Stimulated activated CD4-positive, alpha-beta T cell treated with anti-CD3 and anti-CD28 coated beads, Interleukin-1b, Interleukin-23, amount 100 ng/mL, for 4 hours (primary cell): ENCODE data around the gene PLA2G4D.
"Not testable (repeated sequence)": the region's sequence is repeated elsewhere in the genome, so short reads cannot be mapped to it uniquely, and the experiment has no call there.

Source experiments
- DNase-seq, 2 donors: peaks; one replicate each; pipeline ENCODE4 v3.0.0-alpha.2; 2020; ENCODE audit warnings: low read depth in 2 of 2

Gene PLA2G4D

DNA sequence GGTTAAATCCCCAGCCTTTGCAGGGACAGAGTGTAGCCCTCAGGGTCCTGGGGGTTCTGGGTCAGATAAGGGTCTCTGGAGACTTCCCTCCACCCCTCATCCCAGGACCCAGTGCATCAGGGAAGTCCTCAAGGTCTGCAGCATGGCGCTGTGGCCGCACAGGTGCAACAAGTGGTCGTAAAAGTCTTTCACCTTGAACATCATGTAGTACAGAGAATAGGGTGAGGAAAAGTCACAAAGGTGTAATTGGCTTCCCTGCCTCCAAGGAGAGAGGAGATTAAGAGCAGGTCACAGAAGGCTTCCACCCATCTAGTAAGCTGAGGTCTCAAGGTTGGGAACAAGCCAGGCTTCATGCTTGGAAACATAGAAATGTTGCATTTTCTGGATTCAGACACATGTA lies 29.2 kb upstream of the PLA2G4D start:
- DNase-seq = no peak

DNA sequence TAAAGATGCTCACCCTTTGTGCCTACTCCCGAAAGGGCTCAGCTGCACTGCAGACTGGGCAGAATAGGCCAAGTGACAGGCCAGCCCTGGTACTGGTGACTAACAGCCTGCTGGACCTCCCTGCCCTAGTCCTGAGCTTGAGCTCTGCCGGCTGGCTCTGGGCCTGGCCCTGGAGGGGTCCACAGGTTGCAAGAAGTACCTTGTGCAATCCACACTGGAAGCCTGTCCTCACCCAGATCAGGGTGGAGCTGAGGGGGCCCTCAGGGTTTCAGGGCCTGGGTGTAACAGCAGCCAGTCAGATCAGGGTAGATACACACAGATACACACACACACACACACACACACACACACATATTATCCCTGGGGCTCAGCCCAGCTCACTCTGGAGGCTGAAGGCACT lies 27.3 kb upstream of the PLA2G4D start:
- DNase-seq = no peak

GRCh38 chr15:42121021-42121420 lies 26.7 kb upstream of the PLA2G4D start:
- DNase-seq = no peak

DNA sequence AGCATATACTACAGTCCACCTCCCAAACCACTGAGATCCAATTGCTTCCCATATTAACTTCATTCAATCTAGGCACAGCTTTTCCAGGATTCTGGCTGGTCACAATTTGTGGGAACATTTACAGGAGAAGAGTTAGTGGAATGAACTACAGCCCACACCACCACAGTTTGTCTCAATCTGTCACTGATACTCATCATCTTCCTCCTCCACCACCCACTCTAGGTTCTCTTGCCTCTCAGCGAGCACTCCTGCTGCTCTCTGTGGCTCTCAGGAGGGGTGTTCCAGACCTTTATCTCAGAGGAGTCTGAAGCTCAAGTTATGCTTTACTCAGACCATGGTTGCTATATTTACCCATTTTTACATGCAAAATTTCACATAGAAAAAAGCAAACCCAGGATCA lies 25.9 kb upstream of the PLA2G4D start:
- no peak for DNase-seq

GRCh38 chr15:42119446-42119760 lies 25.0 kb upstream of the PLA2G4D start:
- no peak for DNase-seq

GRCh38 chr15:42118650-42119445 lies 24.5 kb upstream of the PLA2G4D start:
- DNase-seq = no peak

DNA sequence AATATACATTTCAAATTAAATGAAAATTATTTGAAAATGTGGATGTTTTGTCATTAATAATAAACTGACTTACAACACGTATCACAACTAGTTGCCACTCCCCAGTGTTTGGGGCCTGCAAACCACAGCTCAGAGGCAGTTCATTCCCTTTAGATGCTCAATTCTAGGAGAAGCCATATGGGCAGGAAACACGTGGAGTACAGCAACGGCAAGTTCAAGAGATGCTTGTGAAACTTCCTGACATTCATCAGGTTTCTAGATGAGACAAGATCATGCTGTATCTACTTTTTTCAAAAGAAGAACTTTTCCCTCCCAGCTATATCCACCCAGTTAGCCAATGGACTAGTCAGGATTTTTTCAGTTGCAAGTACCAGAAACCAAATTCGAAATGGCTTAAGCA lies 17.6 kb upstream of the PLA2G4D start:
- no peak for DNase-seq

DNA sequence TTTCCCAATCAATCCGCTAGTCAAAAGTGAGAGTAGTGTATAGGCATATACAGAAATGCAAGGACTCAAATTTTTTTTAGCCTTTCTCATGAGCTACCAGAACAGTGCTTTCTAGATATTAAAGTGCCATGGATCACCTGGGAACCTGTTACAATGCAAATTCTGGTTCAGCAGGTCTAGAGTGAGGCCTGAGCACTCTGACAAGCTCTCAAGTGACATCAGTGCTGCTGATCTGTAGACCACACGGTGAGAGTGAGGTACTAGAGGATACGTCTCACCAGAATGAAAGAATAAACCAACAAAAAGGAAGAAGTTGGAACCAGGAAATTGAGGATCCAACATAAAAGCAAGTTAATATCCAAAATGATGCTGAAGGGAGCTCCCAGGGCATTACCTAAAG lies 16.0 kb upstream of the PLA2G4D start:
- no peak for DNase-seq

GRCh38 chr15:42108806-42109205 lies 14.4 kb upstream of the PLA2G4D start:
- DNase-seq = no peak

DNA sequence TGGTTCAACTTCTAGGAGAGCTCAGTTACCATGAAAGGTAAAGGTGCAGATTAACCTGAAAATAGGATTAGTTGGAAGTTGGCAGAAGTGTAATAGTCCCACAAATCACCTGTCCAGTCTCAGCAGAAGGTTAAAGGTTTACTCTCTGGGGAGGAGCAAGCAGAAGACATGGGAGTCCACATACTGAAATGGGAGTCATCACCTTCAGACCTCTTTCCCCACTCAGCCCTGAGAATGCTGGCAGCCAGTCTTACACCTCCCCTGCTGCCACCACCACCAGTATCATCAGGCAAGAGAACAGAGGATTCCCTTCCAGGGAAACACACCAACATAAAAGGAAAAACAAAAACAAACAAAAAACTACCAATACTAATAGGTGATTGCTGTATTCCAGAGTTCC lies 13.8 kb upstream of the PLA2G4D start:
- no peak for DNase-seq

DNA sequence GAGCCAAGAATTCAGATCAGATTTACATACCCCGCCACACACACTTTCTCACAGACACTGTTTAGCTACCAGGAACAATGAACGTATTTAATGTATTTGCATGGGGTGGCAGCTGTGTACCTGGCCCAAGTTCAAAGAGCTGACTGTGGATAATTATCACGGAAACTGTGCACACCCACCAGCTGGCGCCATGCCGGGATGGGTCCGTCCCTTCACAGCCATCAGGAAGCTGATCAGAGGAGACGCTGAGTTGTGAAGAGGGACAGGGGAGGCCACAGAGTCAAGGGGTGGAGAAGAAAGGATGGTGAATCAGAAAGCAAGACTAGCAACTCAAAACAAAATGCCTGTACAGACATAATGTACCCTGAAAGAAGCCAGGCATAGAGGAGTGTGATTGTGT lies 13.1 kb upstream of the PLA2G4D start:
- DNase-seq = no peak

DNA sequence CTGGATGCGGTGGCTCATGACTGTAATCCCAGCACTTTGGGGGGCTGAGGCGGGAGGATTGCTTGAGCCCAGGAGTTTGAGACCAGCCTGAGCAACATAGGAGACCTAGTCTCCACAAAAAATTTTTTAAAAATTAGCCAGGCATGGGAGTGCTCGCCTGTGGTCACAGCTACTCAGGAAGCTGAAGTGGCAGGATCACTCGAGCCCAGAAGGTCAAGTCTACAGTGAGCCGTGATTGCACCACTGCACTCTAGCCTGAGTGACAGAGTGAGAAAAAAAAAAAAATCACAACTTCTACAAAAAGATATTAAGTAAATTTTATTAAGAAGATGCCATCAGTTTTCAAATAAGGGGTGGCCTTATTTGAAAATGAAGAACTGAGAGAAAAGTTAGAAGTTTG lies 11.9 kb upstream of the PLA2G4D start:
- no peak for DNase-seq

- no peak for DNase-seq
Observed at GRCh38 chr15:42104095-42104891, 9.9 kb upstream of the PLA2G4D start.

GRCh38 chr15:42102646-42103235 lies 8.4 kb upstream of the PLA2G4D start:
- DNase-seq = no peak

- no peak for DNase-seq
Observed at GRCh38 chr15:42101861-42102260, 7.5 kb upstream of the PLA2G4D start.

GRCh38 chr15:42100021-42100800 lies 5.8 kb upstream of the PLA2G4D start:
- DNase-seq = no peak

- no peak for DNase-seq
Observed at GRCh38 chr15:42097018-42097417, 2.7 kb upstream of the PLA2G4D start.

GRCh38 chr15:42093966-42094365 lies 396 bp downstream of the PLA2G4D start:
- DNase-seq = no peak

GRCh38 chr15:42092398-42093318 lies 1.7 kb downstream of the PLA2G4D start:
- no peak for DNase-seq

DNA sequence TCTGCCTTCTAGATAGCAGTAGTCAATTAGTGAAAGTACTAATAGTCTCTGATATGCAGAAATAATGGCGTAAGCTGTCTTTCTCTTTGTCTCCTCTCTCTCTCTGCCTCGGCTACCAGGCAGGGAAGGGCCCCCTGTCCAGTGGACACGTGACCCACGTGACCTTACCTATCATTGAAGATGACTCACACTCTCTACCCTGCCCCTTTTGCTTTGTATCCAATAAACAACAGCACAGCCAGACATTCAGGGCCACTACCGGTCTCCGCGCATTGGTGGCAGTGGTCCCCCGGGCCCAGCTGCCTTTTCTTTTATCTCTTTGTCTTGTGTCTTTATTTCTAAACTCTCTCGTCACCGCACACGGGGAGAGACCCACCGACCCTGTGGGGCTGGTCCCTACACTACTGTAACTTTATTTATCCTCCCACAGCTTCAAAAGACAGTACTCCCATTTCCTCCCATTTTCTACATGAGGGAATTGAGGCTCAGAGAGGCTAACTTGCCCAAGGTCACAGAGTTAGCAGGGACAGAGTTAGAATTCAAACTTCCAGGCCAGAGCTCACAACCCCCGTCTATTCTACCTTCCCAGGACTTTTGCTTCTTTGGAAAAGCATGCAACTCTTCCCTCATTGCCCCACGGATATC lies 2.5 kb downstream of the PLA2G4D start:
- DNase-seq = not testable (repeated sequence)

DNA sequence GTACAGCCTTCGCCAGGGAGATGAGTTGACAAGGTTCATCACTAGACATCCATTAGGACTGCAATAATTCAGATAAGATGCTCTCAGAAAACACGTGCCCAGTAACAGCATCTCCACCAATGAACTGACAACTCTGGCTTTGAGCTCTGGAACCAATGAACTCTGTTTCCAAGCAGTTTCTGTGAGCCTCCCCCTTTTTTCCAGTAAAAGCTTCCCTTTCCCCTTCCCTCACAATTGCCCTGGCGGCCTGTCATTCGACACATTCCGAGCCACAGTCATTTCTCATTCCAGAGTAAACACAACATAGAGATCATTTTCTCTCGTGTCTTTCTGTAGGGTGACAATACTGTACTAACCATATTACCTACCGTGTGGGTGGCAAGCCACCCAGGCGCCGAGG lies 3.6 kb downstream of the PLA2G4D start:
- no peak for DNase-seq
